RWPE2 (cell line): ENCODE measurements around the gene TRPC3.

Experiments used
- ATAC-seq: fragments of 200-7000 bp; cut with Tn5 transposase; 3 replicates; pipeline ENCODE4 v1.9.1; 2021; ENCODE audit warnings: low read depth
- DNase-seq: peaks from one replicate; pipeline ENCODE4 v3.0.0-alpha.2; 2020; ENCODE audit warnings: low spot score
- H3K27ac ChIP-seq: fragments of 450-650 bp; 2 replicates; pipeline ENCODE4 v1.5.1; 2017; ENCODE audit warnings: mild to moderate bottlenecking; ENCODE audit not compliant: poor library complexity, severe bottlenecking
- H3K27me3 ChIP-seq: fragments of 250-450 bp; sonication (Bioruptor Pico); 2 replicates; pipeline ENCODE4 v1.5.1; 2021; ENCODE audit warnings: mild to moderate bottlenecking, moderate library complexity; ENCODE audit not compliant: insufficient read depth, poor library complexity, severe bottlenecking
- H3K36me3 ChIP-seq: fragments of 250-450 bp; sonication (Bioruptor Pico); 2 replicates; pipeline ENCODE4 v1.5.1; 2020; ENCODE audit warnings: low read depth, mild to moderate bottlenecking, moderate library complexity
- H3K4me1 ChIP-seq: fragments of 250-450 bp; sonication (Bioruptor Pico); 2 replicates; pipeline ENCODE4 v1.5.1; 2021; ENCODE audit warnings: mild to moderate bottlenecking, moderate library complexity; ENCODE audit not compliant: insufficient read depth, poor library complexity, severe bottlenecking
- H3K4me3 ChIP-seq: fragments of 250-450 bp; sonication (Bioruptor Pico); 2 replicates; pipeline ENCODE4 v1.5.1; 2021; ENCODE audit warnings: mild to moderate bottlenecking, moderate library complexity; ENCODE audit not compliant: severe bottlenecking
- H3K9me3 ChIP-seq: fragments of 250-450 bp; sonication (Bioruptor Pico); 2 replicates; pipeline ENCODE4 v1.5.1; 2021; ENCODE audit warnings: mild to moderate bottlenecking, moderate library complexity; ENCODE audit not compliant: severe bottlenecking
- TF ChIP-seq, protein P1 (sequence below): fragments of 450-650 bp; IDR thresholded peaks from one replicate; pipeline ENCODE4 v1.5.1; 2017; ENCODE audit warnings: mild to moderate bottlenecking, moderate library complexity; ENCODE audit not compliant: poor library complexity, severe bottlenecking

The TRPC3 gene

GRCh38 chr4:121960818-121961217 is 9.0 kb upstream of the TRPC3 start:
- Histone ChIP-seq H3K4me1 (no peaks in the 10 kb centered on the region), H3K4me3 (no peak overlapping the region), H3K27ac (no peak overlapping the region), H3K36me3 (no peaks in the 10 kb centered on the region), H3K27me3 (peaks cover 3% of the 10 kb centered on the region), H3K9me3 (no peaks in the 10 kb centered on the region)
- DNase-seq = no peak
- ATAC-seq = no peak
- TF ChIP-seq, protein P1, sequence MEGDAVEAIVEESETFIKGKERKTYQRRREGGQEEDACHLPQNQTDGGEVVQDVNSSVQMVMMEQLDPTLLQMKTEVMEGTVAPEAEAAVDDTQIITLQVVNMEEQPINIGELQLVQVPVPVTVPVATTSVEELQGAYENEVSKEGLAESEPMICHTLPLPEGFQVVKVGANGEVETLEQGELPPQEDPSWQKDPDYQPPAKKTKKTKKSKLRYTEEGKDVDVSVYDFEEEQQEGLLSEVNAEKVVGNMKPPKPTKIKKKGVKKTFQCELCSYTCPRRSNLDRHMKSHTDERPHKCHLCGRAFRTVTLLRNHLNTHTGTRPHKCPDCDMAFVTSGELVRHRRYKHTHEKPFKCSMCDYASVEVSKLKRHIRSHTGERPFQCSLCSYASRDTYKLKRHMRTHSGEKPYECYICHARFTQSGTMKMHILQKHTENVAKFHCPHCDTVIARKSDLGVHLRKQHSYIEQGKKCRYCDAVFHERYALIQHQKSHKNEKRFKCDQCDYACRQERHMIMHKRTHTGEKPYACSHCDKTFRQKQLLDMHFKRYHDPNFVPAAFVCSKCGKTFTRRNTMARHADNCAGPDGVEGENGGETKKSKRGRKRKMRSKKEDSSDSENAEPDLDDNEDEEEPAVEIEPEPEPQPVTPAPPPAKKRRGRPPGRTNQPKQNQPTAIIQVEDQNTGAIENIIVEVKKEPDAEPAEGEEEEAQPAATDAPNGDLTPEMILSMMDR = no peak

DNA sequence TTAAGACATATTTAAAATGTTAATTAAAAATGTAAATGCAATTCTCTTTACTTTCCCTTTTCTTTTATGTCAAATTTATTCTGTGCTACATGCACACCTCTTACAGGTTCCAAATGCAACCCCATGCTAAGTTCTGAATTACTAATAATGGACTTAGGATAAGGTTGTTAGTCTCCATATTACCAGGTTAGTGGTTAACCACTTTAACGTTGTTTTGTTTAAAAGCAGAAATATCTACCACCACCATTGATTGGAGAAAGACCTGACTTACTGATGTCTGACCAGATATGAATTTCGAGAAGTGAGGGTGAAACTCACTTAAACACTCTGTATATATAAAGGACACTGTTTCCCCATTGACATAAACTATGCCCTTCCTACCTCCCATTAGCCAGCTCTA is 6.9 kb upstream of the TRPC3 start:
- H3K9me3 ChIP-seq = no peaks in the 10 kb centered on the region
- TF ChIP-seq, protein P1 = no peak
- no peak overlapping the region for H3K4me3 ChIP-seq
- peaks cover 3% of the 10 kb centered on the region for H3K27me3 ChIP-seq
- H3K36me3 ChIP-seq = no peaks in the 10 kb centered on the region
- DNase-seq (no peak), ATAC-seq (no peak)
- H3K27ac ChIP-seq = no peak overlapping the region
- no peaks in the 10 kb centered on the region for H3K4me1 ChIP-seq

DNA sequence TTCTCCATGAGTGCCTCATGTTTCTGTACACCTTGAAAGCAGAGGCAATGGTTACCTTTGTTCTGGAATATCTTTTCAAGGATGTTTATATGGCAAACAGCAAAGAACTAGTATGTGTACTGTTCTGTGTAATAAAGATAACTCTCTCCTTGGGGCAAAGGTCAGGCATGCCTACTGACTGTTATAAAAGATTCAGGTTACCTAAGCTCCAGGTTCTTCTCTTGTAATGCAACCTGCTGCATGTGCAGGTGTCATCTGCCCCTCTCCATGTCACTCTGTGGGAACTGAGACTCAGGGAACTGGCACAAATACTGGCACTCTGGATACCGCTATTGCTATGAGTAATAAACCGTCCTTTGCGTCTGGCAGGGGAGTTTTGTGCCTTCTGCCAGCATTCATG is 5.4 kb upstream of the TRPC3 start:
- TF ChIP-seq, protein P1 = no peak
- Histone ChIP-seq H3K27me3 (peaks cover 18% of the 10 kb centered on the region), H3K4me1 (no peaks in the 10 kb centered on the region), H3K9me3 (no peaks in the 10 kb centered on the region), H3K27ac (no peak overlapping the region), H3K4me3 (no peak overlapping the region), H3K36me3 (no peaks in the 10 kb centered on the region)
- DNase-seq (no peak), ATAC-seq (no peak)

DNA sequence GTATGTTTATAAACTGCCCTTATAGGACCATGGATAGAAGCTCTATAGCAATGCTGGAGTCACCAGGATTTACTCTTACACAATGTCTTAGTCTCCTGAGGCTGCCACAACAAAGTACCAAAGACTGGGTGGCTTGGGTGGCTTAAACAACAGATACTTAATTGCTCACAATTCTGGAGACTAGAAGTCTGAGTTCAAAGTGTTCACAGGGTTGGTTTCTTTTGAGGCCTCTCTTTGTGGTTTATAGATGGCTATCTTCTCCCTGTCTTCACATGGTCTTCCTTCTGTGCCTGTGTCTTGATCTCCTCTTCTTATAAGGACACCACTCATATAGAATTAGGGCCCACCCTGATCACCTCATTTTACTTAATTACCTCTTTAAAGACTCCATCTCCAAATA is 2.0 kb upstream of the TRPC3 start:
- H3K27me3 ChIP-seq = peaks cover 46% of the 10 kb centered on the region
- DNase-seq = no peak
- ATAC-seq = no peak

GRCh38 chr4:121952290-121952689 is 430 bp upstream of the TRPC3 start:
- H3K4me1 ChIP-seq = no peaks in the 10 kb centered on the region
- no peaks in the 10 kb centered on the region for H3K36me3 ChIP-seq
- no peak overlapping the region for H3K4me3 ChIP-seq
- H3K27ac ChIP-seq = no peak overlapping the region
- DNase-seq (no peak), ATAC-seq (no peak)
- TF ChIP-seq, protein P1 = no peak
- H3K9me3 ChIP-seq = no peaks in the 10 kb centered on the region
- peaks cover 54% of the 10 kb centered on the region for H3K27me3 ChIP-seq

More for the DNA sequence above, 2.0 kb upstream of the TRPC3 start:
- Histone ChIP-seq H3K4me3 (no peak overlapping the region), H3K4me1 (no peaks in the 10 kb centered on the region), H3K36me3 (no peaks in the 10 kb centered on the region), H3K9me3 (no peaks in the 10 kb centered on the region), H3K27ac (no peak overlapping the region)
- TF ChIP-seq, protein P1 = no peak
